ENCODE measurements around the gene BFSP1. TPM values are rescaled to one million over a fixed set of nuclear protein-coding genes. Genes with fewer than 3 reads are reported as not detected.

Gene BFSP1
- 6.7 and 7.1 TPM in 2 replicates for polyA plus RNA-seq (2012; rRNA removed)
- polyA plus RNA-seq (2012; cell fraction: cytosol; rRNA removed): 8.9 and 9.2 TPM in 2 replicates
- 5.6 and 5.9 TPM in 2 replicates for polyA plus RNA-seq (2012; cell fraction: nucleus; rRNA removed)

DNA sequence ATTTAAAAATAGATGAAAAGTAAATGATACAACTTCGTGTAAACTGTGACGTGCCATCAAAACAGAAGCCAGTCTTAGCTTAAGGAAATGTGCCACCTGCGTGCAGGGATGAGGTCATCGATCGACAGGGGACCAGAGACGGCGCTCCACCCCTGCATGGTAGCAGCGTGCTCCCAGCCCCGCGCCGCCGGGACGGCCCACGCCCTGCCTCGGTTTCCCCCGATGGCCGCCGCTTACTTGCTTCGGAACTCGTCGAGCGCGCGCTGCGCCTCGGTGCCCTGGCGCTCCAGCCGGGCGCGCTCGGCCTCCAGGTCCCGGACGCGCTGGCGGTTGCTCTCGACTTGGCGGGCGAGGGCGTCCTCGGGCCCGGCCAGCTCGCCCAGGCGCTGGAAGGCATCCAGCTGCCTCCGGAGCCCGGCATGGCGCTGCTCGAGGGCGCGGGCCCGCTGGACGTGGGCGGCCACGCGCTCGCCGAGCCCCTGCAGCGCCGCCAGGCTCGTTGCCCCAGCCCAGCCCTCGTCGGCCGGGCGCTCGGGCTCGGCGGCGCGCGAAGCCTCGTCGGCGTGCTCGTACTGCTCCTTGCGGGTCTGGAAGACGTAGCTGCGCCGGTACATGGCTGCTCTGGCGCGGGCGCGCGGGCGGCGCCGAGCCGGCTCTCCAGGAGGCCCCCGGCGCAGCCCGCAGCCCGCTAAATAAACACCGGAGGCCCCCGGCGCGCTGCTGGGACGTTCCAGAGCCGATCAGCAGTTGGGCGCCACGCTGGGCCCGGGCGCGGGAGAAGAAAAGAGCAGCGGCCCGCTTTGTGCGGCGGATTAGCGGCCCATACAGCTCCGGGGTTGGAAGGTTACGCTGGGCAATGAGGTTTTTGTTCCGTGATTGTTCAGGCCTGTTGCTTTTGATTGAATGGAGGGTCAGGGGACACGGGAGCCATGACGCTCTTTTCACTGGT lies at the start of gene BFSP1:
Gene BFSP1 (minus strand): TSS at position 664 of the 949 bp plus-strand sequence. CDS start 50 bp downstream, at position 614.
- Histone ChIP-seq H3F3A (replicated peaks; ENCODE audit: insufficient read depth) (no peaks in the 10 kb centered on the region), H2AFZ (ENCODE audit: low read depth) (peak within 1 kb of the TSS; percentile 81), H3K9me2 (no peaks in the 10 kb centered on the region), H4K20me1 (ENCODE audit: insufficient read depth) (no peaks in the 10 kb centered on the region), H3K4me3 (ENCODE audit: low read depth in 2 of 2, low read length in 1 of 2) (peak within 1 kb of the TSS; percentile 49 to 55), H3K79me2 (ENCODE audit: insufficient read depth) (no peaks in the 10 kb centered on the region), H3K27me3 (ENCODE audit: insufficient read depth) (no peaks in the 10 kb centered on the region), H3K9ac (peak within 1 kb of the TSS; percentile 59; the same call in 1 of the 2 replicates), H3K36me3 (replicated peaks in 1 of 2; ENCODE audit: control insufficient read depth in 1 of 2, insufficient read depth in 2 of 2, low read length in 1 of 2) (no peaks in the 10 kb centered on the region), H3K4me1 (ENCODE audit: control insufficient read depth in 1 of 2, insufficient read depth in 2 of 2, low read depth in 1 of 2, low read length in 1 of 2) (peaks cover 3 to 8% of the 10 kb centered on the region in 2 experiments; a peak in 2 of 4 replicates), H3K9me3 (no peaks in the 10 kb centered on the region), H3K4me2 (peak within 1 kb of the TSS; percentile 78), H3K27ac (ENCODE audit: low read depth in 2 of 2, low read length in 1 of 2) (peak within 1 kb of the TSS in 1 of 2 experiments; percentile 37; a peak in 2 of 4 replicates)
- 19% methylated on average over 17 of the region's 111 CpGs for WGBS (ENCODE audit: low lambda C conversion rate)
- ChIA-PET CTCF (interaction anchor here (0.8 to 6.3 kb wide), 7 partner anchors 17 to 468 kb away, joined by 3 to 37 read pairs (median 4); no protein-coding TSS in a partner anchor), POLR2A (no interaction called here)
- TF ChIP-seq NFIC (IDR thresholded peaks at IDR 0.05; ENCODE audit: borderline replicate concordance) (no peak), YY1 (IDR thresholded peaks at IDR 0.05; ENCODE audit: low read depth) (0 out of 2 replicates have a peak, but pooled peaks have one; percentile 13), RXRA (IDR thresholded peaks at IDR 0.05; ENCODE audit: borderline replicate concordance, low read depth) (no peak), FOXJ3 (CRISPR knock-in tag; IDR thresholded peaks at IDR 0.05) (no peak)
- TF ChIP-seq, protein P1, sequence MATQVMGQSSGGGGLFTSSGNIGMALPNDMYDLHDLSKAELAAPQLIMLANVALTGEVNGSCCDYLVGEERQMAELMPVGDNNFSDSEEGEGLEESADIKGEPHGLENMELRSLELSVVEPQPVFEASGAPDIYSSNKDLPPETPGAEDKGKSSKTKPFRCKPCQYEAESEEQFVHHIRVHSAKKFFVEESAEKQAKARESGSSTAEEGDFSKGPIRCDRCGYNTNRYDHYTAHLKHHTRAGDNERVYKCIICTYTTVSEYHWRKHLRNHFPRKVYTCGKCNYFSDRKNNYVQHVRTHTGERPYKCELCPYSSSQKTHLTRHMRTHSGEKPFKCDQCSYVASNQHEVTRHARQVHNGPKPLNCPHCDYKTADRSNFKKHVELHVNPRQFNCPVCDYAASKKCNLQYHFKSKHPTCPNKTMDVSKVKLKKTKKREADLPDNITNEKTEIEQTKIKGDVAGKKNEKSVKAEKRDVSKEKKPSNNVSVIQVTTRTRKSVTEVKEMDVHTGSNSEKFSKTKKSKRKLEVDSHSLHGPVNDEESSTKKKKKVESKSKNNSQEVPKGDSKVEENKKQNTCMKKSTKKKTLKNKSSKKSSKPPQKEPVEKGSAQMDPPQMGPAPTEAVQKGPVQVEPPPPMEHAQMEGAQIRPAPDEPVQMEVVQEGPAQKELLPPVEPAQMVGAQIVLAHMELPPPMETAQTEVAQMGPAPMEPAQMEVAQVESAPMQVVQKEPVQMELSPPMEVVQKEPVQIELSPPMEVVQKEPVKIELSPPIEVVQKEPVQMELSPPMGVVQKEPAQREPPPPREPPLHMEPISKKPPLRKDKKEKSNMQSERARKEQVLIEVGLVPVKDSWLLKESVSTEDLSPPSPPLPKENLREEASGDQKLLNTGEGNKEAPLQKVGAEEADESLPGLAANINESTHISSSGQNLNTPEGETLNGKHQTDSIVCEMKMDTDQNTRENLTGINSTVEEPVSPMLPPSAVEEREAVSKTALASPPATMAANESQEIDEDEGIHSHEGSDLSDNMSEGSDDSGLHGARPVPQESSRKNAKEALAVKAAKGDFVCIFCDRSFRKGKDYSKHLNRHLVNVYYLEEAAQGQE (IDR thresholded peaks at IDR 0.05; ENCODE audit: low read depth, low read length): no peak
- TF ChIP-seq, protein P2, sequence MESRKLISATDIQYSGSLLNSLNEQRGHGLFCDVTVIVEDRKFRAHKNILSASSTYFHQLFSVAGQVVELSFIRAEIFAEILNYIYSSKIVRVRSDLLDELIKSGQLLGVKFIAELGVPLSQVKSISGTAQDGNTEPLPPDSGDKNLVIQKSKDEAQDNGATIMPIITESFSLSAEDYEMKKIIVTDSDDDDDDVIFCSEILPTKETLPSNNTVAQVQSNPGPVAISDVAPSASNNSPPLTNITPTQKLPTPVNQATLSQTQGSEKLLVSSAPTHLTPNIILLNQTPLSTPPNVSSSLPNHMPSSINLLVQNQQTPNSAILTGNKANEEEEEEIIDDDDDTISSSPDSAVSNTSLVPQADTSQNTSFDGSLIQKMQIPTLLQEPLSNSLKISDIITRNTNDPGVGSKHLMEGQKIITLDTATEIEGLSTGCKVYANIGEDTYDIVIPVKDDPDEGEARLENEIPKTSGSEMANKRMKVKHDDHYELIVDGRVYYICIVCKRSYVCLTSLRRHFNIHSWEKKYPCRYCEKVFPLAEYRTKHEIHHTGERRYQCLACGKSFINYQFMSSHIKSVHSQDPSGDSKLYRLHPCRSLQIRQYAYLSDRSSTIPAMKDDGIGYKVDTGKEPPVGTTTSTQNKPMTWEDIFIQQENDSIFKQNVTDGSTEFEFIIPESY (IDR thresholded peaks at IDR 0.05; ENCODE audit: borderline replicate concordance, low read depth): no peak
- DNase-seq: peak; percentile 84

DNA sequence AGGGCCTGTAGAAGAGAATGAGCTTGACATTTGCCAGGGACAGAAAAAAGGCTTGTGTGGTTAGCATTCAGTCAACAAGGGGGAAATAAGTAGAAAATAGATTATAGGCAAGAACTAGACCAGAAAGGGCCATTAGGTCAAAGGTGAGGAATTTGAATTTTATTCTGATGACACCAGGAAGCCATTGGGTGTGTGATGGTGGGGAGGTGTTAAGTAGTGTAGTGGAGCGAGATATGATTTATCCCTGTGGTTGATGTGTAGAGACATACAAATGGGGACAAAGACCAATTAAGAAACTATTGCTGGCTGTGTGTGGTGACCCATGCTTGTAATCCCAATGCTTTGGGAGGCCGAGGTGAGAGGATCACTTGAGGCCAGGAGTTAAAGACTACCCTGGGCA lies 49.7 kb upstream of the BFSP1 start:
- no peak overlapping the region for H3K4me3 ChIP-seq (ENCODE audit: low read depth in 2 of 2, low read length in 1 of 2)
- H3K79me2 ChIP-seq (ENCODE audit: insufficient read depth): peaks cover 100% of the 10 kb centered on the region
- ChIA-PET POLR2A (no interaction called here), CTCF (interaction anchor here (1.0 to 1.5 kb wide), 2 partner anchors 10 to 36 kb away, joined by 3 to 5 read pairs; no protein-coding TSS in a partner anchor)
- no peak overlapping the region for H3K4me2 ChIP-seq
- H4K20me1 ChIP-seq (ENCODE audit: insufficient read depth): peaks cover 97% of the 10 kb centered on the region
- no peaks in the 10 kb centered on the region for H3K9me2 ChIP-seq
- H3F3A ChIP-seq (replicated peaks; ENCODE audit: insufficient read depth): peaks cover 20% of the 10 kb centered on the region
- H3K27me3 ChIP-seq (ENCODE audit: insufficient read depth): no peaks in the 10 kb centered on the region
- peaks cover 0 to 39% of the 10 kb centered on the region in 2 experiments for H3K36me3 ChIP-seq (replicated peaks in 1 of 2; ENCODE audit: control insufficient read depth in 1 of 2, insufficient read depth in 2 of 2, low read length in 1 of 2)
- DNase-seq: no peak
- 95% methylated on average over 2 of the region's 2 CpGs for WGBS (ENCODE audit: low lambda C conversion rate)
- H3K9ac ChIP-seq: no peak overlapping the region
- no peaks in the 10 kb centered on the region; a peak in 1 of 4 replicates for H3K4me1 ChIP-seq (ENCODE audit: control insufficient read depth in 1 of 2, insufficient read depth in 2 of 2, low read depth in 1 of 2, low read length in 1 of 2)
- H3K9me3 ChIP-seq: no peaks in the 10 kb centered on the region
- no peak overlapping the region for H2AFZ ChIP-seq (ENCODE audit: low read depth)
- H3K27ac ChIP-seq (ENCODE audit: low read depth in 2 of 2, low read length in 1 of 2): no peak overlapping the region
- no peak for TF ChIP-seq JUND (IDR thresholded peaks at IDR 0.05)
- TF ChIP-seq TAF1 (IDR thresholded peaks at IDR 0.05; ENCODE audit: borderline replicate concordance, low read depth, low read length): no peak
- no peak for TF ChIP-seq SIN3A (IDR thresholded peaks at IDR 0.05; ENCODE audit: borderline replicate concordance, low read depth, low read length)
- no peak for TF ChIP-seq EP300 (IDR thresholded peaks at IDR 0.05; ENCODE audit: borderline replicate concordance in 1 of 2, low read depth in 1 of 2, low read length in 1 of 2)
- TF ChIP-seq, protein P3, sequence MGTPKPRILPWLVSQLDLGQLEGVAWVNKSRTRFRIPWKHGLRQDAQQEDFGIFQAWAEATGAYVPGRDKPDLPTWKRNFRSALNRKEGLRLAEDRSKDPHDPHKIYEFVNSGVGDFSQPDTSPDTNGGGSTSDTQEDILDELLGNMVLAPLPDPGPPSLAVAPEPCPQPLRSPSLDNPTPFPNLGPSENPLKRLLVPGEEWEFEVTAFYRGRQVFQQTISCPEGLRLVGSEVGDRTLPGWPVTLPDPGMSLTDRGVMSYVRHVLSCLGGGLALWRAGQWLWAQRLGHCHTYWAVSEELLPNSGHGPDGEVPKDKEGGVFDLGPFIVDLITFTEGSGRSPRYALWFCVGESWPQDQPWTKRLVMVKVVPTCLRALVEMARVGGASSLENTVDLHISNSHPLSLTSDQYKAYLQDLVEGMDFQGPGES (IDR thresholded peaks at IDR 0.05; ENCODE audit: low read depth, low read length): no peak
- no peak for TF ChIP-seq NFIC (IDR thresholded peaks at IDR 0.05; ENCODE audit: borderline replicate concordance)
- TF ChIP-seq, protein P1 (IDR thresholded peaks at IDR 0.05; ENCODE audit: low read depth, low read length): no peak
- no peak for TF ChIP-seq FOSL2 (IDR thresholded peaks at IDR 0.05; ENCODE audit: borderline replicate concordance, low read depth)
- no peak for TF ChIP-seq YY1 (IDR thresholded peaks at IDR 0.05; ENCODE audit: low read depth)

Data from SK-N-SH (cell line).